Measurements from ENCODE around the gene DMBT1. TPM values are rescaled to one million over a fixed set of nuclear protein-coding genes. Genes with fewer than 3 reads are reported as not detected.
A peak's percentile ranks its signal among the peaks of the same experiment; 100 is the strongest.

The DMBT1 gene
- total and polyA plus RNA-seq, 8 donors, result 0.23 to 24.4 (median 1.6) TPM

- Histone ChIP-seq H3K36me3 (no peaks in the 10 kb centered on the region), H3K4me1 (no peaks in the 10 kb centered on the region), H3K9me3 (no peaks in the 10 kb centered on the region), H3K4me3 (no peak overlapping the region), H3K27me3 (no peaks in the 10 kb centered on the region), H3K27ac (no peak overlapping the region)
- intact Hi-C loops (cut with DNase I), result no loop called here
- no peak for TF ChIP-seq CTCF (IDR thresholded peaks at IDR 0.05)
- DNase-seq (no peak), FAIRE-seq (no peak), ATAC-seq (no peak)
- 84 to 94% methylated on average over 3 of the region's 3 CpGs for WGBS, 2 donors
Observed at GRCh38 chr10:122555442-122555841, 5.1 kb upstream of the DMBT1 start.

GRCh38 chr10:122557516-122557915, 3.0 kb upstream of the DMBT1 start:
- TF ChIP-seq CTCF (IDR thresholded peaks at IDR 0.05), result no peak
- H3K4me3 ChIP-seq, result no peak overlapping the region
- H3K27me3 ChIP-seq, result peaks cover 0 to 3% (median 0%) of the 10 kb centered on the region in 4 donors
- H3K36me3 ChIP-seq, result no peaks in the 10 kb centered on the region
- no peak for DNase-seq
- H3K4me1 ChIP-seq, result no peaks in the 10 kb centered on the region
- intact Hi-C loops (cut with DNase I), result no loop called here
- H3K9me3 ChIP-seq, result no peaks in the 10 kb centered on the region
- no peak for FAIRE-seq
- peak in 1 of 4 donors; percentile 42 for ATAC-seq
- 29 to 32% methylated on average over 9 of the region's 9 CpGs for WGBS, 2 donors
- H3K27ac ChIP-seq, result no peak overlapping the region

- ATAC-seq (peak in 1 of 4 donors; percentile 30), FAIRE-seq (no peak), DNase-seq (no peak)
- Histone ChIP-seq H3K4me1 (no peaks in the 10 kb centered on the region), H3K27ac (no peak overlapping the region), H3K27me3 (peaks cover 0 to 8% (median 0%) of the 10 kb centered on the region in 4 donors), H3K36me3 (no peaks in the 10 kb centered on the region), H3K4me3 (no peak overlapping the region), H3K9me3 (no peaks in the 10 kb centered on the region)
- WGBS, 2 donors, result 60 to 69% methylated on average over 5 of the region's 5 CpGs
- intact Hi-C loops (cut with DNase I), result no loop called here
- no peak for TF ChIP-seq CTCF (IDR thresholded peaks at IDR 0.05)
Observed at GRCh38 chr10:122558452-122558851, 2.1 kb upstream of the DMBT1 start.

- Histone ChIP-seq H3K4me3 (no peak overlapping the region), H3K36me3 (no peaks in the 10 kb centered on the region), H3K27ac (no peak overlapping the region), H3K9me3 (no peaks in the 10 kb centered on the region), H3K27me3 (peaks cover 0 to 8% (median 0%) of the 10 kb centered on the region in 4 donors), H3K4me1 (no peaks in the 10 kb centered on the region)
- ATAC-seq (peak in 2 of 4 donors; percentile 57 to 70), FAIRE-seq (no peak), DNase-seq (no peak)
- intact Hi-C loops (cut with DNase I), result no loop called here
- 52 to 64% methylated on average over 2 of the region's 2 CpGs for WGBS, 2 donors
- TF ChIP-seq CTCF (IDR thresholded peaks at IDR 0.05), result no peak
Observed at GRCh38 chr10:122559228-122559627, 1.3 kb upstream of the DMBT1 start.

GRCh38 chr10:122561212-122561611, 658 bp downstream of the DMBT1 start:
- 54 to 62% methylated on average over 6 of the region's 6 CpGs for WGBS, 2 donors
- no peaks in the 10 kb centered on the region for H3K36me3 ChIP-seq
- H3K27me3 ChIP-seq, result peaks cover 0 to 8% (median 0%) of the 10 kb centered on the region in 4 donors
- TF ChIP-seq CTCF (IDR thresholded peaks at IDR 0.05), result no peak
- DNase-seq (no peak), FAIRE-seq (no peak), ATAC-seq (no peak)
- no peaks in the 10 kb centered on the region for H3K4me1 ChIP-seq
- H3K9me3 ChIP-seq, result no peaks in the 10 kb centered on the region
- intact Hi-C loops (cut with DNase I), result loop anchor here in 1 of 3 donors (10.0 kb wide), 1 partner anchor 266 kb away; no protein-coding TSS in a partner anchor
- H3K27ac ChIP-seq, result no peak overlapping the region
- H3K4me3 ChIP-seq, result no peak overlapping the region
